WI38 (cell line): ENCODE data around the gene ONECUT1.

Experiments used
- H3K4me3 ChIP-seq: 2 replicates; pipeline ENCODE4 v1.5.1; 2011; ENCODE audit warnings: low read depth, mild to moderate bottlenecking, control low read depth, low read length
- TF ChIP-seq, protein P1 (sequence below): IDR thresholded peaks from 2 replicates; pipeline ENCODE4 v1.5.1; 2012; ENCODE audit warnings: low read depth, mild to moderate bottlenecking, control low read depth, low read length

The ONECUT1 gene

GRCh38 chr15:52784799-52785671, 5.1 kb downstream of the ONECUT1 start:
- H3K4me3 ChIP-seq = no peak overlapping the region
- TF ChIP-seq, protein P1, sequence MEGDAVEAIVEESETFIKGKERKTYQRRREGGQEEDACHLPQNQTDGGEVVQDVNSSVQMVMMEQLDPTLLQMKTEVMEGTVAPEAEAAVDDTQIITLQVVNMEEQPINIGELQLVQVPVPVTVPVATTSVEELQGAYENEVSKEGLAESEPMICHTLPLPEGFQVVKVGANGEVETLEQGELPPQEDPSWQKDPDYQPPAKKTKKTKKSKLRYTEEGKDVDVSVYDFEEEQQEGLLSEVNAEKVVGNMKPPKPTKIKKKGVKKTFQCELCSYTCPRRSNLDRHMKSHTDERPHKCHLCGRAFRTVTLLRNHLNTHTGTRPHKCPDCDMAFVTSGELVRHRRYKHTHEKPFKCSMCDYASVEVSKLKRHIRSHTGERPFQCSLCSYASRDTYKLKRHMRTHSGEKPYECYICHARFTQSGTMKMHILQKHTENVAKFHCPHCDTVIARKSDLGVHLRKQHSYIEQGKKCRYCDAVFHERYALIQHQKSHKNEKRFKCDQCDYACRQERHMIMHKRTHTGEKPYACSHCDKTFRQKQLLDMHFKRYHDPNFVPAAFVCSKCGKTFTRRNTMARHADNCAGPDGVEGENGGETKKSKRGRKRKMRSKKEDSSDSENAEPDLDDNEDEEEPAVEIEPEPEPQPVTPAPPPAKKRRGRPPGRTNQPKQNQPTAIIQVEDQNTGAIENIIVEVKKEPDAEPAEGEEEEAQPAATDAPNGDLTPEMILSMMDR = no peak

DNA sequence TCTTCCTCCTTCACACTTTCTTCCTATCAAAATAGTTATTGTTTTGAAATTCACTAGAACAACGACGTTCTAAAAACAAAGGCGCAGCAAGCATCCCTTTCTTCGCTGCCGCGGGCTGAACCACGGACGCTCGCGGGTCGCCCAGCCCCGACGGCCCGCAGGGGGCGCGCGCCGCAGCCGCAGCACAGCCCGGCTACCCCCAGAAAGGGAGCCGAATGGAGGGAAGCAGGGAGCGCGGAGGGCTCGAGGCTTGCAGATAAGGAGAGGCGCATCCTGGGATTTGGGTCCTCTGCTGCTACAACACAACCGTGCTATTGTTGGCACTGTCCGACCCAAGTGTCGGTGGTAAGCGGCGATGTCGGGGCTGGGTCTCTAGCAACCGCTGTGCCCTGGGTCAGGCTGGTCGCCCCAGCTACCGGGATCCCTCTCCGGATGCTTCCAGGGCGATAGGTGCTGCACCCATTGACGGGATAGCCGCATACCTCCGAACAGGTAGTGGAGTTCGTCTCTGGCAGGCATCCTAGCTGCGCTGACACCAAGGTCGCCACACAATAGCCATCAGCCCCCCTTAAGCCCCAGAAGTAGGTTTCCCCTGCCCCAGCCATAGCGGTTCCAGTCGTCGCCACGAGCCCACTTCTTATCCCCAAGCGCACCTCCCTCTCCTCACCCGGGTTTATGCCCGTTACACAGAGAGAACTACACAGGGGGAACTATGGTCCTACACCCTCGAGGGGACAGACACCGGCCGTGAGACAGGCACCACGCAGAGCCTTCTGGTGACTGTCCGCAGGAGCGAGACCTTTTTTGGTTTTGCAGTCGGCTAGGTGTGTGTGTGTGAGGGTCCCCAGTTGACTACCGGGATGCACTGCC, 6.0 kb downstream of the ONECUT1 start:
- no peak overlapping the region for H3K4me3 ChIP-seq
- TF ChIP-seq, protein P1 = peak; percentile 10; the same call in 1 of the 2 replicates

GRCh38 chr15:52783191-52783829, 6.8 kb downstream of the ONECUT1 start:
- TF ChIP-seq, protein P1 = no peak

DNA sequence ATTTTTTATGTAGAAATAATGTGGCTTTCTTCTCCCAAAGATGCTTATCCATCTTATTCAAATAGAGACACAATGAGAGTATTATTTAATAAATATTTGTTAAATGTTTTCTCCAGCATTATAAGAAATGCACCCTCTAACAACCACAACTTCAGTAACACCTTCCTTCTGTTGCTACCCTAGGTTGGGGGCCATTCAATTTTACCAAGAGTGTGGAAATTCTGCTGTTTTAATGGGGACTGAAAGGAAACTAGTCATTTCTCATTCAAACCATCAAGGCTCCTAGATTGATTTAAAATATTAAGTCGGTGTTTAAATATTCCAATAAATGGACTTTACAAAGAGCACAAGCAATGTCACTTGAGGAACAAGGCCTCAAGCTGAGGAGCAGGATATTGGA, 7.6 kb downstream of the ONECUT1 start:
- H3K4me3 ChIP-seq = no peak overlapping the region
- TF ChIP-seq, protein P1 = no peak

More at GRCh38 chr15:52783191-52783829, 6.8 kb downstream of the ONECUT1 start:
- H3K4me3 ChIP-seq = no peak overlapping the region

DNA sequence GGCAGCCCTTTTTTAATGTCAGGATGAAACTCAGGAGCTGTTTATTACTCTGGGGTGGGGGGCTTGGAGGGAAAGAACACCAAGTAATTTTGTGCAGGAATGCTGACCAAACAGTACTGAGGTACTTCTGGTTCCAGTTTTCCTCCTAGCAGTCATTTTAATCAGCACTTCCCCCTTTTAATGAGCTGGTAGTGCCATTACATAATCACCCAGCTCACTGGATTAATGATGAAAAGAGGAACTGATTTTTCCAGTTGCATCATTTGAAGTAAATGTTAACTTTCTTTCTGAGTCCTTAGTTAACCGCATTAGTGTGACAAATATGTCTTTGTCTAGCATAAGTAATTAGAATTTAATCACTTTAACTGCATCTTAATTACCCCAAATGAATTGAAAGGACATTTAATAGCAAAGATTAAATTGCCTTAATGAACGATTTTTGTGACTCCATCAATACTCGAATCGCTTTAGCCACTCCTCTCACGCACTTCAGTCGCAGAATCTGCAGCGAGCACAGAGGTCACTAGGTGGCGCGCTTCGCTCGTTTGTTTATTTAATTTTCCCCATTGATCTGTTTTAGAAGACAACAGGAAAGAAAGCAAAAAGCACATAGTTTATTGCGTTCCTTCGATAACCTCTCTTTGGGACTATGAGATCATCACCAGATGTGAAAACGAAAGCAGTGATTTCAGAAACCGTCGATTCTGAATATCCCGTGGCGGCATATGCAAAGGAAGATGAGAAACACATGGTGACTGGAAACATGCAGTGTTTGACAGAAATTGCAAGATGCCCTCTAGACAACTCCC, 9.8 kb downstream of the ONECUT1 start:
- H3K4me3 ChIP-seq = peak overlapping the region; percentile 45
- TF ChIP-seq, protein P1 = peak; percentile 79

DNA sequence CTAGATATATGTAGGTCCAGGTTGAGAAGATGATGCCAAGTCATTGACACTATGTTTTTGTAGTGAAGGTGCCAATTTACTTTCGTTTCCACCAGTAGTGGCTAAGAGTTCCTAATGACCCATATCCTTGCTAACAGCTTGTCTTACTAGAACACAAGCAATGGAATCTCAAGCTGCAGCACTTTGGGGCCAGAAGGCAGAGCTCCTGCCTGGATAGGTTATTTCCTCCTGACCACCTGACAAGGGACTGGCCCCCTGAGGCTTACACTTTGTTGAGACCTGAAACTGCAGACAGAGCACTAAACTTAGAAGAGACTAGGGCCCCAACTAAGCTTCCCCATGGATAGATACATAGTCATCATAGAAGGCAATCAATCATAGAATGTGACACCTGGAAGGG, 11.7 kb downstream of the ONECUT1 start:
- TF ChIP-seq, protein P1 = no peak
- no peak overlapping the region for H3K4me3 ChIP-seq
